Thoracic aorta (tissue), 2 donors: Measurements from ENCODE around the gene ADGRL2. TPM values are rescaled to one million over a fixed set of nuclear protein-coding genes. Genes with fewer than 3 reads are reported as not detected.

Source experiments
- ATAC-seq: fragments of 150-250 bp; one replicate; pipeline ENCODE4 v1.8.0; 2017; ENCODE audit warnings: low read depth; ENCODE audit not compliant: insufficient number of reproducible peaks, low FRiP score
- DNase-seq: peaks from one replicate; pipeline ENCODE4 v3.0.0-alpha.2; 2020; ENCODE audit warnings: low spot score
- H3K27ac ChIP-seq, 2 donors: fragments of 200-600 bp; sonication (generic); 1 replicate in 1 of 2; 2 replicates in 1 of 2; pipeline ENCODE4 v1.5.1; 2016; ENCODE audit warnings: mild to moderate bottlenecking in 2 of 2, moderate library complexity in 2 of 2
- H3K27me3 ChIP-seq: fragments of 200-600 bp; sonication (generic); replicated peaks from 2 replicates; pipeline ENCODE4 v1.6.0; 2016; ENCODE audit warnings: mild to moderate bottlenecking; ENCODE audit not compliant: insufficient read depth
- H3K36me3 ChIP-seq: fragments of 200-600 bp; sonication (generic); one replicate; pipeline ENCODE4 v1.5.1; 2016
- H3K4me1 ChIP-seq, 2 donors: fragments of 200-600 bp; sonication (generic); 1 replicate in 1 of 2; 2 replicates in 1 of 2; pipeline versions ENCODE4 v1.5.1 to v1.6.0; 2016; ENCODE audit warnings: low read depth in 2 of 2, mild to moderate bottlenecking in 1 of 2; ENCODE audit not compliant: control insufficient read depth in 1 of 2
- H3K4me3 ChIP-seq: fragments of 200-600 bp; sonication (generic); 2 replicates; pipeline ENCODE4 v1.5.1; 2016; ENCODE audit warnings: mild to moderate bottlenecking
- H3K9me3 ChIP-seq: fragments of 200-600 bp; sonication (generic); 2 replicates; pipeline ENCODE4 v1.5.1; 2016
- CTCF ChIP-seq: fragments of 200-600 bp; sonication (generic); IDR thresholded peaks from one replicate; pipeline ENCODE4 v1.5.1; 2019; ENCODE audit warnings: antibody characterized with exemption
- total RNA-seq, 2 donors: library from RNA; depleted of rRNA; stranded (reverse); fragments of >200 nt; gene quantifications; one replicate each; pipeline versions ENCODE4 v1.1.0 to v1.2.3, GENCODE V29; 2016

ADGRL2 gene
- total RNA-seq, 2 donors from 2014 or later, result 53.3 to 67.2 TPM

DNA sequence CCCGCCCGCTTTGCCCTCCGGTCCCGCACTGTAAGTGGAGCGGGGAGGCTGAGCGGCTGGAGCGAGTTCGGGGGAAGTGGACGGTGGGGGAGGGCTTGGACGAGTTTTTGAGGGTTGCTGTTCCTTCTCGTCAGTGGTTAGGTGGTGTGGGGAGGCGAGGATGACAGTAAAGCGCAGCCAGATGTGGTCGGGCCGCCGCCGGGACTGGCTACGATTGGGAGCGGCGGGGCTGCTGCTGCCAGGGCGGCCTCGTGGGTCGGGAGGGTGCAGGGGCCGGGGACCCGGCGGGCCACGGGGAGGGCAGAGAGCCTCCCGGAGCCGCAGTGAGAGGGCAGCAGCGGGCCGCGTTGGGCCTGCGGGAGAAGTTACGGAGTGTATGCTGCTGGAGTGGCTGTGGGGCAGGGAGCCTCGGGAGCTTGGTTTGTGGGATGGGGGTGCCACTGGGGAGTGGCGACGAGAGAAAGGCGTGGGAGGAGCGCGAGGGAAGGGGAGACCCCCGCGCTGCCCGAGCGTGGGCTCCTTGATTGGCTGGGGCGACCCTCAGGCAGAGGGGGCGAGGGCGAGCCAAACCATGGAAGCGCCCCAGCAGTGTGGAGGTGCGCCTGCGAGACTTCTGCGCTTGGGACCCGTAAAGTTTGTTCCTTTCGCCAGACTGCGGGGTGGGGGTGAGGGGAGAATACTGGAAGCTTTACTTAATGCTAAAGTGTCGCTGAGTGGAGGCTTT lies 2.1 kb downstream of the ADGRL2 start:
- no peaks in the 10 kb centered on the region for H3K27me3 ChIP-seq
- H3K4me3 ChIP-seq, result peak overlapping the region; percentile 96
- peaks cover 8 to 43% of the 10 kb centered on the region in 2 donors for H3K4me1 ChIP-seq
- ATAC-seq (peak; percentile 33), DNase-seq (peak; percentile 8)
- H3K36me3 ChIP-seq, result no peaks in the 10 kb centered on the region
- TF ChIP-seq CTCF, result peak; percentile 50
- H3K27ac ChIP-seq, result peak overlapping the region; percentile 97 to 98
- H3K9me3 ChIP-seq, result no peaks in the 10 kb centered on the region

DNA sequence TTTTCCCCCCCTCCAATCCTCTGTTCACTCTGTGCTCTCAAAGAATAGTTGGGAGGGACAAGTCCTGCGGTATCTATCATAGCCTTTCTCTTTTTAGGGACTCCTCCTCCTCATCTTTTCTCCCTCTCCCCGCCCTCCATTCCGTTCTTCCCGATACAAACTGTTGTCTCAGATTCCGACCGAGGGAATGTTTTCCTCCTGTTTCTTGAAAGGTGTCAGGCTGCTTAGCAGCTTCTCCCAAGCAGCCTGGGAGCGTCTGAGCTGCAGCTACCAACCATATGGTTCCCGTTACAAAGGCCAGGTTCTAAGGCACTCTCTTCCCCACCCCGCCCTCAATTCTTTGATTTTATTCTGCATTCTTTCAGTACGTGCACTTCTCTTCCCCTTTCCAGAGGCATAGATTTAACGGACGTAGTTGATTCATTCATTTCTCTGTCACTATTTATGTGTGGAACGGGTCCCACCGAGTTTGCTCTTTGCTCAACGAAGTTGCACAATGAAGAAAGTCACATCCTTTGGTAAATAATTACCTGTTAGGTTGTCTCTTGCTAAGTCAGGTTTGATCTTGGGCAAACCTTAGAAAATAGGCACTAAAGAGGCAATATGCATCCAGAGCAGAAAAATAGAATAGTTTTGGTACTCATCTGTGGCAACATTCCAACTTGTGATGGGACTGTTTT lies 2.8 kb downstream of the ADGRL2 start:
- no peak for TF ChIP-seq CTCF
- no peaks in the 10 kb centered on the region for H3K36me3 ChIP-seq
- no peaks in the 10 kb centered on the region for H3K27me3 ChIP-seq
- peak overlapping the region; percentile 97 to 98 for H3K27ac ChIP-seq
- DNase-seq (no peak), ATAC-seq (peak; percentile 1)
- peaks cover 8 to 43% of the 10 kb centered on the region in 2 donors for H3K4me1 ChIP-seq
- peak overlapping the region; percentile 96 for H3K4me3 ChIP-seq
- no peaks in the 10 kb centered on the region for H3K9me3 ChIP-seq

DNA sequence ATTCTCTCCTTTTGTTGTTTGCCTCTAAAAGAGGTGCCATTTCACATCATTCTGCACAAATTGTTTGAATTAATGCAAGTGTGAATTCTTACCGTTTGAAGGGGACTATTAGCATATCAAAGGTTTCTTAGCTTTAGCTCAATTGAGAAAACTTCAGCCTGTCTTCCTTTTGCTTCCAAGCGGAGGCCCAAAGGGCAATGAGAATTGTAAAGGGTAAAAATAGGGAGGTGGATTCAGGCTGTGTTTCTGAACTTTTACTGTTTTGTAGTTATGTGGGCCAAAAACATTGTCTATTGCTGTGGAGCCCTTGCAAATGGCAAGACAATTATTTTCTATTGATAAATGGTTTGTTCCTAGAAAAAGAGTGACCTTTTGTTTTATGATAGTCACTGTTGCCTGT lies 3.6 kb downstream of the ADGRL2 start:
- TF ChIP-seq CTCF, result no peak
- Histone ChIP-seq H3K9me3 (no peaks in the 10 kb centered on the region), H3K4me3 (peak overlapping the region; percentile 96), H3K4me1 (peaks cover 8 to 36% of the 10 kb centered on the region in 2 donors), H3K27me3 (no peaks in the 10 kb centered on the region), H3K27ac (peak overlapping the region in 1 of 2 donors; percentile 98), H3K36me3 (no peaks in the 10 kb centered on the region)
- no peak for ATAC-seq
- DNase-seq, result no peak

DNA sequence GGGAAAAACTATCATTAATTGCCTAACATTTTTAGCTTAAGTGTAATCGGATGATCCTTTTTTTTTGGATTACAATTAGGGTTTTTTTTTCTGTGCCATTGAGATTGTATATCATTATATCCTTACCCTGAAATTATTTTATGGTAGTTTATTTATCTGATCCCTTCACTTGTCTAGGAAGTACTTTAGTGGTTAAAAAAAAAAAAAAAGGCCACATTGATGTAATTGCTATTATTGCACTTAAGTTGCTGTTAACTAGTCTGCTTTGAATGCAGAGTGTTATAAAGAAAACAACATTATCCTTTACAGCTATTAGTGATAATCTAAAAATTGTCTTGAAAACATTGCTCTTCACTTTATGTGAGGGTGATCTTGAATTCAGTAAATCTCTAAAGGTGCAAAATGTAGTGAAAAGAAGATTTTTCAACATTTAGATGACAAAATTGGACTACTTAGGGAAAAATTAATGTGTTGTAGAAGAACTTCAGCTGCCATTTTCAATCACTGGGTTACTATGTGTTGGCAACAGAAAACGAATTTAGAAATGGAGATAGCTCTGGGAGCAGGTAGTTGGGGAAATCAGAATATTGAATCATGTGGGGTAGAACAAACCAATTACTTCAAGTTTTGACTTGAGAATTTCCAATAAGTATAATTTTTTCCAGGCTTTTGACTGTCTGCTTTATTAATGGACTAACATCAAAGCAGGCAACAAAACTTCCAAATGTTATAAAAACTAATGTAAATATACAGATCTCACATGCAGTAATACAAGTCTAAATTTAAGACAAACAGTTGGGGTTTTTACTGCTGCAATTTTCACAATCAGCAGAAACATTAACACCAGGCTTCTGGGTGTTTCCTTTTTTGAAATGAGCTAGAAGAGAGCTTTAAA lies 5.0 kb downstream of the ADGRL2 start:
- H3K36me3 ChIP-seq, result no peaks in the 10 kb centered on the region
- H3K9me3 ChIP-seq, result no peaks in the 10 kb centered on the region
- H3K27ac ChIP-seq, result peak overlapping the region; percentile 31 to 98
- ATAC-seq, result no peak
- no peak for DNase-seq
- peaks cover 13 to 45% of the 10 kb centered on the region in 2 donors for H3K4me1 ChIP-seq
- no peaks in the 10 kb centered on the region for H3K27me3 ChIP-seq
- peak overlapping the region; percentile 26 for H3K4me3 ChIP-seq
- TF ChIP-seq CTCF, result no peak

GRCh38 chr1:81806432-81806770 lies 5.7 kb downstream of the ADGRL2 start:
- no peaks in the 10 kb centered on the region for H3K27me3 ChIP-seq
- ATAC-seq (no peak), DNase-seq (no peak)
- no peaks in the 10 kb centered on the region for H3K36me3 ChIP-seq
- peak overlapping the region; percentile 10 for H3K4me3 ChIP-seq
- peak overlapping the region; percentile 31 to 98 for H3K27ac ChIP-seq
- no peak for TF ChIP-seq CTCF
- H3K9me3 ChIP-seq, result no peaks in the 10 kb centered on the region
- peaks cover 13 to 52% of the 10 kb centered on the region in 2 donors for H3K4me1 ChIP-seq
